AML-193 (cell line): ENCODE data around the gene BCAT1.
"Not testable (repeated sequence)": the region's sequence is repeated elsewhere in the genome, so short reads cannot be mapped to it uniquely, and the experiment has no call there.

Experiments
- DNase-seq, 2 experiments: peaks; one replicate each; lab custom pipeline; 2025; lab: John Stamatoyannopoulos, UW

BCAT1 gene

DNA sequence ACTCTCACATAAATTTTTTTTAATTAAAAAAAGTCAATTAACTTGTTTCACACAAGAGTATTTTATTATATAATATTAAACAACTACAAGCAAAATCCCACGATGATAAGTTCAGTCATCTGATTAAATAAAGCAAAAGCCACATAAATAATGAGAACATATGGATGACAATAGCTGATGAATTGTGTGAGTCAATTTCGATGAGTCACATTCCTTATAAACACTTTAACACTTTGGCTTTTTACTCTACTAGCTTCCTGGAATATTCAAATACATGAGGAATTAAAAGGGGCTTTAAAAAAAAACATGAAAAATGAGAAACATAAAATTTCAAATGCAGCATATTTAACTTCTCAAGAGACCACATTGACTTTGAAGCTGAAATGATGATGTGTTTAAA, 95.3 kb downstream of the BCAT1 start:
- DNase-seq, result no peak

DNA sequence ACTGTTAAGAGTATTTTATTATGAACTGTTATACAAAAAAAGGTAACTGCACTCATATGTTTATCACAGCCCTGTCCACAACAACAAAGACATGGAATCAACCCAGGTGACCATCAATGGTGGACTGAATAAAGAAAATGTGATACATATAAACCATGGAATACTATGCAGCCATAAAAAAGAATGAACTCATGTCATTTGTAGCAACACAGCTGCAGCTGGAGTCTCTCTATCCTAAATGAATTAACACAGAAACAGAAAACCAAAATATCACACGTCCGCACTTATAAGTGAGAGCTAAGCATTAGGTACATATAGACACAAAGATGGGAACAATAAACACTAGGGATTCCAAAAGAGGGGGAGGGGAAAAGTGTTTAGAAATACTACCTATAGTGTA, 95.8 kb downstream of the BCAT1 start:
- no peak for DNase-seq

DNA sequence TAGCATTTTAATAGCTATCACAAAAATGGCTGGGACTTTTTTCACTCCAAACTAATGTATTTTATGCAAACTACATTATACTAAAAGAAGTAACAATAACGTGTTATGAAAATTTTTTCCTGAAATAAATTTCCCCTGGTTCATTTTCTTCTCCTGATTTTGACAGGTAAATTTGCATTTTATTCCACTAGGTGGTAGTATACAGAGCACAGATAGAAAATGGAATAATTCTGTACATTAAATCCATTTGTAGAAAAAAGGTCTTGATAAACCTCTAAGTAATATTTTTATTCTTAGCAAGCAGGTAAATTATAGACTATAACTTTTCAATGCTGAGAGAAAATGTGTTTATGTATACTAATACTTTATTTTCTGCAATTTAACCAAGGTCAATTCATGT, 96.5 kb downstream of the BCAT1 start:
- peak in 1 of 2 experiments; percentile 3 for DNase-seq

DNA sequence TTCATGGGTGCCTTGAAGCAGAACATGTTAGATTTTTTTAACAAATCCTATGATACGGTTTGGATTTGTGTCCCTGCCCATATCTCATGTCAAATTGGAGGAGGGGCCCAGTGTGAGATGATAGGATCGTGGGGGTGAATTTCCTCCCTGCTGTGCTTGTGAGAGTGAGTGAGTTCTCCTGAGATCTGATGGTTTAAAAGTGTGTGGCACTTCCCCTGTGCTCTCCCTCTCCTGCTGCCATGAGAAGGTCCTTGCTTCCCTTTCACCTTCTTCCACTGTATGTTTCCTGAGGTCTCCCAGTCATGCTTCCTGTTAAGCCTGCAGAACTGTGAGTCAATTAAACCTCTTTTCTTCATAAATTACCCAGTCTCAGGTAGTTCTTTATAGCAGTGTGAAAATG, 97.0 kb downstream of the BCAT1 start:
- not testable (repeated sequence) for DNase-seq

DNA sequence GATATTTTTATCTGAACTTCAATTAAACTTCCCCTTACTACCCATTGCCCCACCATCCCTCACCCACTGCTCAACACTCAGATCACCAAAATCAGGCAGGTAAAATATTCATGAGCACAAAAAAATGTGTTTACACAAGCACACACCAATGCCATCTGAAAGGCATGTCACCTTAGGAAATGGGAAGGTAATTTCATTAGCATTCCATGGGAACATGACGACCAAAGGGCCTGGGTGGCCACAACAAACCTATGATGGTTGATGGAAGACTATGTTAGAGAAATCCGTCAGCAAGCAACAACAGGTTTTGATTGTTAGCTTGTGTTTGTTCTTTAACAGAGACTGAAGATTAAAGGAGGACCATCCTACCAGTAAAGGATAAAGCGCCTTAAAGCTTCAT, 97.6 kb downstream of the BCAT1 start:
- no peak for DNase-seq

DNA sequence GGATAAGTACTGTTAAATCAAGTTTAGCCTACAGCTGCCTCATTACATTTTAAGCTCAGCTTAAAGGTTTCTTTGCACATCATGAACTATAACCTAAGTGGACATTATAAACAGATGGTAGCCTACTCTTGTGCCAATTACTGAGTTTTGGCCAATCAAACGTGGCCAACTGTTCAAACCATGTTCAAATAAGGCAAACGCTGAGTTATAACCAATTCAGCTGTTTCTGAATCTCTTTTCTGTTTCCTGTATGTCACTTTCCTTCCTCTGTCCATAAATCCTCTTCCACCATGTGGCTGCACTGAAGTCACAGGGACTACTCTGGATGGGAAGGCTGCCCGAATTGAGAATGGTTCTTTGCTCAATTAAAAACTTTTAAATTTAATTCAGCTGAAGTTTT, 98.4 kb downstream of the BCAT1 start:
- no peak for DNase-seq

DNA sequence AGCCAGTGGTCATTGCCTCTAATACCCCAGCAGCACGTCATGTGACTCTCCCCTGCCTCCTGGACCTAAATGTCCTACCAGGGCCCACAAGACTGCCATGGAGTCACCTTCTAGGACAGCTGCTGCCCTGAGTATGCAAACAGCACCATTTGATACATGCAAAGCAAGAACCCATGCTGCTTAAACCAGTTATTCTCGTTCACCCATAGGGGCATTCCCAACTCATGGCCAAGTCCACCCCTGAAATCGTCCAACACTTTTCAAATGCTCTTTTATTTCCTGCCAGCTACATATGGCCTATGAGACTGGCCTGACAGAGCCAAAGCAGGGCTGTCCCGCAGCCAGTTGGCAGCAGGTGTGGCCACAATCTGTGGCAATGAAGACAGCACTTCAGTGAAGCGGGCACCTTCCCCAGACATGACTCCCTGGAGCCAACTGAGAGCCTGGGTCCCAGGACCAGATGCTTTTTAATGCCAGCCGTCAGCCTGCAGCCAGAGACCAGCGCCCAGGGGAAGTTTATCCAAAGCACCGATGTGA, 99.9 kb downstream of the BCAT1 start:
- DNase-seq, result no peak

DNA sequence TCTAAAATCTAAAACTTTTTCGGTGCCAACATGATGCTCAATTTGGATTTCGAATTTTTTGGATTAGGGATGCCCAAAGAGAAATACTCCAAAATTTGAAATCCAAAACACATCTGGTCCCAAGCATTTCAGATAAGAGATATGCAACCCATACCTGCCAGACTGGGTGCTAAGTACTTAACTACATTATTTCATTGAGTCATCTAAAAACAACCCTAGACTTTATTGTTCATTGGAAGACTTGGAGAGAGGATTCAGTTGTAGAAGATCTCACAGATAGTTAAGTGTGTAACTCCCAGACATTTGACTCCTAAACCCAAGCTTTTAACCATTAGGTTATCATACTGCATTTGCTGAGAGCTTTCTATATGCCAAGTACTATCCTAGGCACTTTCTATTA, 102.2 kb downstream of the BCAT1 start:
- DNase-seq, result no peak

DNA sequence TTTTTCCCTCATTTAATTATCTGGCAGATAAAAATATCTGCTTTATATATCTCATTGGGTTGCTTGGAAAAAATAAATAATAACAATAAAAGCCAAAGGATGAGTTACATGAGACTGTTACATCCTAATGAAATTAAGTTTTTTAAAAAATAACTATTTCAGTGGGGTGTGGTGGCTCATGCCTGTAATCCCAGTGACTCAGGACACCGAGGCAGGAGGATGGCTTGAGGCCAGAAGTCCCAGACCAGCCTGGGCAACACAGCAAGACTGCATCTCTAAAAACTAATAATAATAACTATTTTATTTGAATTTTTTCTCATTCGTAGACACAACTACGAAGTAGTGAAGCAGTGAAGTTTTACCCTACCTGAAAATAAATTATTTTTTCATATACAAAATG, 103.3 kb downstream of the BCAT1 start:
- no peak for DNase-seq

DNA sequence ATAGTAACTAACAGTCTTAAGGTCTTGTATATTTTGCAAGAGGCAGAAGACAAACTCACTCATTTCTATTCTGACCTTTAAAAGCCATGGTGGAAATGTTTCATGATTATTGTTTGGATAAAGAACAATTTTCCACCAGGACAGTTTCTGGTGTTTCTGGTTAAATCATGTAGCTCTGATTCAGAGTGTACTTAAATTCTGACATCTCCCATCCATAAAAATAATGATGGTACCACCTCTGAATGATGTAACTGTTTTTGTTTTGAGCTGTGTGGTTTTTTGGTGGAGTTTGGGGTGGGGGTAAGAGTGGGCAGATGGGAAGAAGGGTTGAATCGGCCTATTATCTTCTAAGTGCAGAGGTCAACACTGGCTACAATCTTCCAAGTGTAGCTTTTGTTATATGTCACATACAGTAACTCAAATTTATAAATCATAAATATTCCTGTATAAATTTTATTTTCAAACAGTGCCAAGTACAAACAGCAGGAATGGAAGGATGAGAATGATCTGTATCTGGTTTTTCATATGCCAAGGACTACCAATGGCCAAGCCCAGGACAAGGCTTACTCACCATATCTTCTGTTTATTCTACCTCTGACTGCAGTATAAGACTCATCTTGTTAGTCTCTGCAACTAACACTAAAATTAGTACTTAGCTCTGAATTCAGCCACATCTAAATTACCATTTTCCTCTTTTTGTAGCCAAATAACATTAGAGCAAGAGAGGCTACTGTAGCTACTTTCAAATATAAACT, 108.7 kb downstream of the BCAT1 start:
- no peak for DNase-seq

DNA sequence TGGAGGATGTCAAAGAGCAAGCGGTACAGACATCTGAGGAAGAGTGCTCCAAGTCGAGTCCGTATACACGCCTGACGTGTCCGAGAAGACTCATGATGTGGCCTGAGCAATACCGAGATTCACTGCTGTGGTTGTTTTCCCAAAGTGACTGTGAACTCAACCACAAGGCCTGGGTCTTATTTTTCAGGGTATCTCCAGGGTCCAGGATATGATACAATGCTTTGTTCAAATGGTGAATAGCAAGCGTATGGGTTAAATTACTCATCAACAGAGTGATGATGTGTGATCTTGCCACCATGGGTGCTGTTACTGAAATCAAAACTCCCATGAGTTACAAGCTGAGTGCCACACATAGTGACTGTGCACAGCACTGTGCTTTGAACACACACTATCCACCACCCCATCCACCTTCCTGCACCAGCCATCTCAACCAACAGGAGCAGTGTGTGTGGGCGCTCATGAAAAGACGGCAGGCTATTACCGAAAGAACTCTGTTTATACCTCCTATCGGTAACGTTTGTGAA, 109.6 kb downstream of the BCAT1 start:
- DNase-seq, result no peak

DNA sequence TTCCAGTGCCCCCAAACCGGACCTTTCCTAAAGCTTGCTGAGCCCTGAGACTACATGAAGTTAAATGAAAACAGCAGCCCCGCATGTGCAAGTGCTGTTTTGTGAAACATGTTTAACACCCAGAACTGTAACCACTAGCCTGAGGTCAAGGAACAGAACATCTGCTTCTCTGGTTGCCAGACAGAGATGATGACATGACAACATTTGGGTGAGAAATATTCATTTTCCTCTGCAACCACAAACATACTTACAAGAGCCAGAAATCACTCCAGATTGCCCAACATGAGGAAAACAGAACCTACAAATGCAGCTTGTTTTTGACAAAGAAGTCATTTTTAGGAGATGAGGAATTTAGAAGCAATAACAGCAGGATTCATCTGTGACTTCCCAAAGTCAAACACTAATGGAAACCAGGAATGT, 110.4 kb downstream of the BCAT1 start:
- DNase-seq, result peak; percentile 74 to 82

DNA sequence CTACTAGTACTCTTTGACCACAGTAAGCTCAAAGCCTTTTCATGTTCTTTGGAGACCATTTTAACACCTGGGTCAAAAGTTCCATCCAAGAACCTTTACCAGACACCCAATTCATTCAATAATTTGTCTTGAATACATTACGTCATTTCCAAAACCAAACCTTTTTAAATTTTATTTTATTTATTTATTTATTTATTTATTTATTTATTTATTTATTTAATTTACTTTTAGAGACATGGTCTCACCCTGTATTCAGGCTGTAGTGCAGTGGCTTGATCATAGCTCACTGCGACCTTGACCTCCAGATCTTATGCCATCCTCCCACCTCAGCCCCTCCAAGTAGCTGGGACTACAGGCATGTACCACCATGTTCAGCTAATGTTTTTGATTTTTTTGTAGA, 113.5 kb downstream of the BCAT1 start:
- no peak for DNase-seq

DNA sequence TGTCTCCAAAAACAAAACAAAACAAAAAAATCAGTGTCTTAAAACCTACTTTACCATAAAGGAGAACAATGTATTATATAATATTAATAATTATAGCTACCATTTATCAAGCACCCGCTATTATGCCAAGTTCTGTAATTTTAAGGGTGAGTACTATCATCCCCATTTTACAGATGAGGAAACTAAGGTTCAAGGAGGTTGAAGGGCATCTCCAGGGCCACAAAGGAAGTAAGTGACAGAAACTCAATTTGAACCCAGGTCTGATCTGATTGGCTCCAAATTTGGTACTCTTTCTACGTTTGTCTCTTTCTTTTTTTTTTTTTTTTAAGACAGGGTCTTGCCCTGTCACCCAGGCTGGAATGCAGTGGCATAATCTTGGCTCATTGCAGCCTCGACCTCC, 115.4 kb downstream of the BCAT1 start:
- DNase-seq, result no peak

DNA sequence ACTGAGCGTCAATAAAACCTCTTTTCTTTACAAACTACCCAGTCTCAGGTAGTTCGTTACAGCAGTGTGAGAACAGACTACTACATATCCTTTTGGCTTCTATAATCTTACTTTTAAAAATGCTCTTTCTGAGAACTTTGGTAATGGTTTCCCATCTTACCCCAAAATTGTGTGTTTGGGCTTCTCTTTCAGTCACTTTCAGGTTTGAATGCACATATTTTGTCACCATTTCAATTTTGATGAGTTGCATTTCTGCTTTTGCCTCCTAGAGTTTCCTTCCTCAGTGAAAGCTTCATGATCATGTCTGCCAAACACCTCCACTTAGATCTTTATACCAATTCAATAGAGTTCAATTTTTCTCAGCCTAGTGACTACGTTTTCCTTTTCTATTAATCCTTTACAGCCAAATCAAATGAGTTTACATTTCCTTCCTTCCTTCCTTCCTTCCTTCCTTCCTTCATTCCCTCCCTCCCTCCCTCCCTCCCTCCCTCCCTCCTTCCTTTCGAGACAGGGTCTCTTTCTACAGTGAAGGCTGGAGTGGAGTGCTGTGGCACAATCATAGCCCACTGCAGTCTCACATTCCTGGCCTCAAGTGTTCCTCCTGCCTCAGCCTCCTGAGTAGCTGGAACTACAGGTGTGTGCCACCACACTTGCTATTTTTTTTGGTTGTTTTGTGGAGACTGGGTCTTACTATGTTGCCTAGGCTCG, 124.9 kb downstream of the BCAT1 start:
- DNase-seq, result no peak

DNA sequence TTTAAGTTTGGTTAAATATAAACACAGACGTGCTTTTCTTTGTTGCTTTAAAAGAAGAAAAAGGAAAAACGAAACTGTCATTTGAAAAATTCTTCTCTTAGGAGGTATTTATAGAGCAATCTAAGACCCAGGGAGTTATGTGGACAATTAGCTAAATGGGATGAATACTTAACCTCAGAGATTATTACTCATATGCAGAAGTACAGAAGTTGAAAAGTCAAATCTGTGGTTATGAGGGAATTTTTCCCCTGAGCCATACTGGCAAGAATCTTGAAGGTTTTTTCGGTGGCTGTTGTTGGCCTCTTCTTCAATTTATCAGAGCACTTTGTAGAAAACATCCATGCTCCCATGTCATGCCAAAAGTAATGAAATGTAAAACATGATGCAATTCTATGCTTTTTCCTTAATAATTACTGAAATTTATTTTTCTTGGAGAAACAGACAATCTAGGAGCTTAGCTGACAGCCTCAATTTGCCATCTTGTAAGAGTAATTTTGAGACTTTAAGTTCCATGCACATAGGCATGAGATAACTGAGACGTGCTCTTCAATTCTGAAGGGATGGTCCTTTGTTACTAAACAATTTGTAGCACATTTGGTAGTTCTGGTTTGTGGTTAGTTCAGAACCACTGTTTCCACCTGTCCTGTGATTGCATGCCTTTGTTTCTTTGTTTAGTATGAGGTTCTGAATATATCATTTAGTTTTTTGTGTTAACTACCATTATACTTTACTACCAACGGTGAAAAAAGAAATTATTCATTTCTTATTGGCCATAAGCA, 126.6 kb downstream of the BCAT1 start:
- no peak for DNase-seq

DNA sequence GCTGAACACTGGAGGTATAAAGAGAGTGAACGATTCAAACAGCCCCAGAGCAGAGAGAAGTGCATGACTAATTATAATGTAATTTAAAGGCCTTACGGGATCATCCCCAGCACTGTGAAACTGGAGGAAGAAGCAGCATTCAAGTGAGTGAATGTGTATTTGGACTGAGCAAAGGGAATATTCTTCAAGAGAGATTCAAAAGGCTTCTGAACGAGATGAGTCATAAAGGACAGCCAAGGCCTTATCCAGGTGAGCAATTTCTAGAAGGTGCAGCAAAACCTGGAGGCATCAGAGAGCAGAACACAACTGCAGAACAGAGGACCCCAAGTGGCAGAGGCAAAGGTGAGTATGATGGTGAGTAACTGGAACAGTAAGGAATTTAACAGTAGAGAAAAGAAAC, 127.2 kb downstream of the BCAT1 start:
- DNase-seq, result no peak

DNA sequence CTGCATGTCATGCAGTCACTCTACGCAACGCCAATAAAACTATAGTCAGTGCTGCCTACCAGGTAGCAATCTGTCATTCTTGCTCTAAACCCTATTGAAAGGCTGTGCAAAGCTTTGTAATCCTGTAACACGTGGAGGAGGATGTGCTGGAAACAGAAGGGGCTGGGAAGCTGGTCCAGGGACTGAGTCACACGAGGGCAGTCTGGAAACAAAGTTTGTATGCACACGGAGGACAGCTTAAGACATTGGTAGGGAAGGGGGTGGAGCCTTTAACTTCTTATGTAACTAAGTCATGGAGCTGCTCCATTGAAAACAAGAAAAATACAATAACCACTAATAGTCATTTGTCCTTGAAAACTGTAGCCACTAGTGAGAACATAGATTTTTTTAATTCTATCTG, 128.0 kb downstream of the BCAT1 start:
- no peak for DNase-seq

DNA sequence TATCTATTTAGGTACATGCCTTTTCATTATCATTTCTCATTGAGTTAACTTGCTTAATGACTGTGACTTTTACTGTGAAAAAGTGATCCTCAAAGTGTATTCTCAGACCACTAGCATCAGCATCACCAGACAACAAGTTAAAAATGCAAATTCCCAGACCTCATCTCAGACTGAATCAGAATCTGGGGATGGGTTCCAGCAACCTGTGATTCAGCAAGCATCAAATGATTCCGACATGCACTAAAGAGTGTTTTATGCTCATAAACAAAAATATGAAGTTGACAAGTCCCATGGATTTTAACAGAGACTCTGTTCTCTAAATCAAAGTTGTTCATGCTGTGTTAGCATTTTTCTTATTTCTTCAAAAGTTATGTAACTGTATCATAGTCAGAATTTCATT, 130.6 kb downstream of the BCAT1 start:
- DNase-seq, result no peak

DNA sequence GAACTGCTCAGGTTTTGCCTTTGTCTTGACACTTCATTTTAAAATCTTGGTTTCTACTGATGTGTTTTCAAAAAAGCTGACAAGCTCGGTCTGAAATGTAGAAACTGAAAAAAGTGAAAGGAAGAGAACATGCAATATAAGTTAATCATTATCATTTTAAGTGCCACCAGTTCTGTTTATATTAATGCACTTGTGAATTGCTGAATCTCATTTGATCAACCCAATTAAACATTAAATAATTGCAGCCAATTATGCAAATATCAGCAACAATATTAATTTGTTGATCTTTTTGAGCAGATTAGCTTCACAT, 133.8 kb downstream of the BCAT1 start:
- no peak for DNase-seq

DNA sequence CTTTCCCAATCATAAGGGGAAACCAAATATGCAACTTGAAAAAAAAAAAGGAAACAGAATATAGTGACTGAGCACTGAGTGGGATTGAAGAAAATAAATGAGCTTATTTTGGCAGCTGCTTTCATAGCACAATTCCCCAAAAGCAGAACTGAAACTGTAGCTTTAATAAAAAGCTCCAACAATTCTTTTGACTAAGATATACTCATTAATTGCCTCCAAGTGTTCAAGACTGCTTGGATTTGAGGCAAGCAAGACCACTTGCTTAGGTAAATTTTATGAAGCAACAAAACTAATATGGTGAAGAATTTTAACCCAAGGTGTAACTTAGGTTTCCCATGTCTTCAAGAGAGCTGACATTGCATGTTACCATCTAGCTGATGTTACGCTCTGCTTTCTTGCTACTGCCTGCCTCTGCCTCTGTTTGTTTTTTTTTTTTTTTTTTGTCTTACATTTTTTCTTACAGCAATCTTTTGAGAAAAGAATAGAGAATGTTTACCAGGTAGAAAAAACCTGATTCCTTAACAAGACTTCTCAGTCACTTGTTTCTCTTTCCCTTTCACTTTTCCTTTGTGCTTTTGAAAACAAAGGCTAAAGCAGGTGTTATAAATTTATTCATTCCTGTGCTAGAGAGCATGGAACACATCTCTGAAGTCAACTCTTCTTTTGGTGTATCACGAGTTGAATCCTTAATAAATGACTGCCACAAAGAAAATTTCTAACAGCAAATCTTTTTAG, 134.4 kb downstream of the BCAT1 start:
- DNase-seq, result no peak

DNA sequence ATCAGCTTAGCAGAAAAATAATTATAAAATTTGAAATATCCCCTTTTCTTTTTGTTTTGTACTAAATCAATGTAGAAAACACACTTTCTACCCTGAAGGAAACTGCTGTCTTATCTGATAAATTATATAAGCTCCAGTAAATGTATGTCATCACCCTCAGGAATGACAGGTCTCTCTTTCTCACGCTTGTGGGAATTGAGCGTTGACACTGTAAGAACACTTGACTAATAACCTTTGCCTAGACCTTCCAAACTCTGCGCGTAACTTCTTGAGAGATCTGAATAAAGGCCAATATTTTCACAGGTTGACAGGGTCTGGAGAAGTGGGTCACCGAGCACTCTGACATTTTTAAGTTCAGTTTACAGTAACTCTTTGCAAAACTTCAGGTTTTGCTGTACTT, 138.5 kb downstream of the BCAT1 start:
- DNase-seq, result no peak
